ENCODE data around the gene CCT6B.
"Not testable (repeated sequence)": the region's sequence is repeated elsewhere in the genome, so short reads cannot be mapped to it uniquely, and the experiment has no call there.

Gene CCT6B

GRCh38 chr17:34979650-34980352, 18.5 kb upstream of the CCT6B start:
- no peak for DNase-seq

- no peak for DNase-seq
Measured at GRCh38 chr17:34979153-34979552, 17.9 kb upstream of the CCT6B start.

GRCh38 chr17:34974794-34975785, 13.8 kb upstream of the CCT6B start:
- no peak for DNase-seq

- no peak for DNase-seq
Measured at GRCh38 chr17:34974179-34974578, 12.9 kb upstream of the CCT6B start.

GRCh38 chr17:34958438-34958837, 2.8 kb downstream of the CCT6B start:
- DNase-seq: no peak

- not testable (repeated sequence) for DNase-seq
Measured at GRCh38 chr17:34950780-34951179, 10.5 kb downstream of the CCT6B start.

- DNase-seq: no peak
Measured at GRCh38 chr17:34930283-34930682, 31.0 kb downstream of the CCT6B start.

- no peak for DNase-seq
Measured at GRCh38 chr17:34926661-34927060, 34.6 kb downstream of the CCT6B start.

- DNase-seq: no peak
Measured at GRCh38 chr17:34920676-34921075, 40.6 kb downstream of the CCT6B start.

GRCh38 chr17:34917381-34917780, 43.9 kb downstream of the CCT6B start:
- DNase-seq: no peak

- DNase-seq: no peak
Measured at GRCh38 chr17:34916120-34916519, 45.1 kb downstream of the CCT6B start.

GRCh38 chr17:34913001-34913400, 48.3 kb downstream of the CCT6B start:
- no peak for DNase-seq

- no peak for DNase-seq
Measured at GRCh38 chr17:34909040-34909439, 52.2 kb downstream of the CCT6B start.

- no peak for DNase-seq
Measured at GRCh38 chr17:34902831-34903547, 58.3 kb downstream of the CCT6B start.

- DNase-seq: no peak
Measured at GRCh38 chr17:34899643-34900291, 61.5 kb downstream of the CCT6B start.

- DNase-seq: no peak
Measured at GRCh38 chr17:34895383-34895782, 65.9 kb downstream of the CCT6B start.

GRCh38 chr17:34894964-34895363, 66.3 kb downstream of the CCT6B start:
- no peak for DNase-seq

- DNase-seq: peak in 3 of 6 experiments; percentile 4 to 27 (median 25)
Measured at GRCh38 chr17:34892461-34893249, 68.6 kb downstream of the CCT6B start.

- no peak for DNase-seq
Measured at GRCh38 chr17:34886831-34887230, 74.4 kb downstream of the CCT6B start.

GRCh38 chr17:34885076-34885475, 76.2 kb downstream of the CCT6B start:
- no peak for DNase-seq

GRCh38 chr17:34884597-34884996, 76.7 kb downstream of the CCT6B start:
- no peak for DNase-seq
